Astrocyte of the cerebellum (primary cell): ENCODE data around the gene ALOX12.

Experiments used
- DNase-seq: peaks from one replicate; pipeline ENCODE4 v3.0.0-alpha.2; 2011; ENCODE audit warnings: low read depth
- H3K4me3 ChIP-seq: 2 replicates; pipeline ENCODE4 v1.5.1; 2011; ENCODE audit warnings: mild to moderate bottlenecking, low read depth, low read length, moderate library complexity
- in situ Hi-C: cut with HindIII; loops from 2 replicates; pipeline ENCODE4 v1.10.0; 2017; ENCODE audit warnings: low sequenced_read_pairs
- TF ChIP-seq, protein P1 (sequence below): IDR thresholded peaks from 2 replicates; pipeline ENCODE4 v1.5.1; 2012; ENCODE audit warnings: low read length, low read depth, moderate library complexity, mild to moderate bottlenecking; ENCODE audit errors: missing control alignments

ALOX12 gene

DNA sequence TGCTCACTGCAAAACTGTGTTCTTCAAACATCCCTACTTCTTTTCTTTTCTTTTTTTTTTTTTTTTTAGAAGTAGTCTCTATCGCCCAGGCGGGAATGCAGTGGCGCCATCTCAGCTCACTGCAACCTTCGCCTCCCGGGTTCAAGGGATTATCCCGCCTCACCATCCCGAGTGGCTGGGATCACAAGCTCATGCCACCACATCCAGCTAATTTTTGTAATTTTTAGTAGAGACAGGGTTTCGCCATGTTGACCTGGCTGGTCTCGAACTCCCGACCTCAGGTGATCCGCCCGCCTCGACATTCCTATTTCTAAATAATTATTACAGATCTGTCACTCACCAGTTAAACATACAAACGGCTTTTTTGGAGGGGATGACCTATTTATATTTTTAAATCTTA is 15.6 kb downstream of the ALOX12 start:
- TF ChIP-seq, protein P1, sequence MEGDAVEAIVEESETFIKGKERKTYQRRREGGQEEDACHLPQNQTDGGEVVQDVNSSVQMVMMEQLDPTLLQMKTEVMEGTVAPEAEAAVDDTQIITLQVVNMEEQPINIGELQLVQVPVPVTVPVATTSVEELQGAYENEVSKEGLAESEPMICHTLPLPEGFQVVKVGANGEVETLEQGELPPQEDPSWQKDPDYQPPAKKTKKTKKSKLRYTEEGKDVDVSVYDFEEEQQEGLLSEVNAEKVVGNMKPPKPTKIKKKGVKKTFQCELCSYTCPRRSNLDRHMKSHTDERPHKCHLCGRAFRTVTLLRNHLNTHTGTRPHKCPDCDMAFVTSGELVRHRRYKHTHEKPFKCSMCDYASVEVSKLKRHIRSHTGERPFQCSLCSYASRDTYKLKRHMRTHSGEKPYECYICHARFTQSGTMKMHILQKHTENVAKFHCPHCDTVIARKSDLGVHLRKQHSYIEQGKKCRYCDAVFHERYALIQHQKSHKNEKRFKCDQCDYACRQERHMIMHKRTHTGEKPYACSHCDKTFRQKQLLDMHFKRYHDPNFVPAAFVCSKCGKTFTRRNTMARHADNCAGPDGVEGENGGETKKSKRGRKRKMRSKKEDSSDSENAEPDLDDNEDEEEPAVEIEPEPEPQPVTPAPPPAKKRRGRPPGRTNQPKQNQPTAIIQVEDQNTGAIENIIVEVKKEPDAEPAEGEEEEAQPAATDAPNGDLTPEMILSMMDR, result no peak
- no peak for DNase-seq
- H3K4me3 ChIP-seq, result peak overlapping the region; percentile 97
- in situ Hi-C loops, result no loop called here

DNA sequence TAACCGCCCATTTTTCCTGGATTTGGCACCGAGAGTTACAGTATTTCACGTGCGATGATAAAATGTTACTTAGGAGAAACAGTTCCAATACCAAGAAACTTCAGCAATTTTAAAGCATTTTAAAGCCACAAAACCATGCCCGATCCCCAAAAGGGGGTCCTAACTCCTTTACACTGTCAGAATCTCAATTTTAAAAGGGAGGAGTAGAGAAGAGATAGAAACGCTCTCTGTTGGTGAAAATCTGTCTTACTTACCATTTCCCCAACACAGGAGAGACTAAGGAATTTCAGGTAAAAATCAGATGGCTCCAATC is 16.0 kb downstream of the ALOX12 start:
- TF ChIP-seq, protein P1, result no peak
- in situ Hi-C loops, result no loop called here

GRCh38 chr17:7014261-7014994 is 18.6 kb downstream of the ALOX12 start:
- DNase-seq, result peak; percentile 88
- TF ChIP-seq, protein P1, result peak; percentile 47
- peak overlapping the region; percentile 97 for H3K4me3 ChIP-seq
- in situ Hi-C loops, result no loop called here

More for the DNA sequence above, 16.0 kb downstream of the ALOX12 start:
- DNase-seq, result no peak
- H3K4me3 ChIP-seq, result peak overlapping the region; percentile 97

DNA sequence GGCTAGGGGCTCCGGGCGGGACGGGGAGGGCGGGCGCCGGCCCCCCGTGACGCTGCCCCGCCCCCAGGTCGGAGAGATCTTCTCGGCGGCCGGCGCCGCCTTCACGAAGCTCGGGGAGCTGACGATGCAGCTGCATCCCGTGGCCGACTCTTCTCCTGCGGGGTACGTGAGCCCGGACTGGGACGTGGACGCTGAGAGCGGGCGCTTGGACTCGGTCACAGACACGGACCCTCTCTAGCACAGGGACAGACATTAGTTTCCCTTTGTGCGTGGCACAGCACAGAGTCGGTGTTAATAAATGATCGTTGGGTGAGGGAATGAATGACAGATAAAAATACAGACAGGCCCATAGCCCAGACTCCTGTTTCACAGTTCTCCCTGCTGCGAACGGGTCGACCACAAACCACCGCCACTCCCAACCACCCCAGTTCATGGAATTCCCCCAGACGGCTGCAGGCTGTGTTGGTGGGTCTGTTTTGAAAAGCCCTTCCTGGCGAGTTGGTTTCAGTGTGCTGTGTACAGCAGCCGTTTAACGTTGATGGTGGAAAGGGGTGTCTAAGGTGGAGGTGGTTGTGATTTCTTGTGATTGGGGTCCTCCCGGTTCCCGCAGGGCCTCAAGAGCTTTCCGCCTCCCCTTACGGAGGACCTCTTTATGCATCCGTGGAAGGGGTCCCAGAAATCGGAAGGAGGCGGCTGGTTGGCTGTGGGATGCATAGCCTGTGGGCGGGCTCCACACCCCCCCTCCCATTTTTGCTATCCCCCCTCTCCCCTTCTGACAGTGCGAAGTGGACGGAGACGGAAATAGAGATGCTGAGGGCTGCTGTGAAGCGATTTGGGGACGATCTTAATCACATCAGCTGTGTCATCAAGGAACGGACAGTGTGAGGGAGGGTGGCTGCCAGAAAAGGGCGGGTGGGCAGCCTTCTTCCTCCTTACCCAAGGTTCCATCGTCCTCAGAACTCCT is 19.4 kb downstream of the ALOX12 start:
- peak; percentile 76 for DNase-seq
- in situ Hi-C loops, result no loop called here
- H3K4me3 ChIP-seq, result peak overlapping the region; percentile 97
- TF ChIP-seq, protein P1, result no peak

GRCh38 chr17:7016418-7016817 is 20.6 kb downstream of the ALOX12 start:
- no peak for DNase-seq

More at GRCh38 chr17:7016418-7016817, 20.6 kb downstream of the ALOX12 start:
- TF ChIP-seq, protein P1, result no peak
- in situ Hi-C loops, result no loop called here
- H3K4me3 ChIP-seq, result no peak overlapping the region
